ENCODE data around the gene ZSWIM5.

- TF ChIP-seq TAF1 (IDR thresholded peaks at IDR 0.05; ENCODE audit: borderline replicate concordance, insufficient read depth, low read length) (no peak), POLR2AphosphoS5 (IDR thresholded peaks at IDR 0.05; ENCODE audit: low read depth, low read length) (no peak), SIN3A (IDR thresholded peaks at IDR 0.05; ENCODE audit: borderline replicate concordance, insufficient read depth, low read length) (no peak), FOXP2 (optimal IDR thresholded peaks at IDR 0.05; ENCODE audit: borderline replicate concordance, extremely low read depth, extremely low read length, insufficient read depth) (no peak)
- TF ChIP-seq, protein P1, sequence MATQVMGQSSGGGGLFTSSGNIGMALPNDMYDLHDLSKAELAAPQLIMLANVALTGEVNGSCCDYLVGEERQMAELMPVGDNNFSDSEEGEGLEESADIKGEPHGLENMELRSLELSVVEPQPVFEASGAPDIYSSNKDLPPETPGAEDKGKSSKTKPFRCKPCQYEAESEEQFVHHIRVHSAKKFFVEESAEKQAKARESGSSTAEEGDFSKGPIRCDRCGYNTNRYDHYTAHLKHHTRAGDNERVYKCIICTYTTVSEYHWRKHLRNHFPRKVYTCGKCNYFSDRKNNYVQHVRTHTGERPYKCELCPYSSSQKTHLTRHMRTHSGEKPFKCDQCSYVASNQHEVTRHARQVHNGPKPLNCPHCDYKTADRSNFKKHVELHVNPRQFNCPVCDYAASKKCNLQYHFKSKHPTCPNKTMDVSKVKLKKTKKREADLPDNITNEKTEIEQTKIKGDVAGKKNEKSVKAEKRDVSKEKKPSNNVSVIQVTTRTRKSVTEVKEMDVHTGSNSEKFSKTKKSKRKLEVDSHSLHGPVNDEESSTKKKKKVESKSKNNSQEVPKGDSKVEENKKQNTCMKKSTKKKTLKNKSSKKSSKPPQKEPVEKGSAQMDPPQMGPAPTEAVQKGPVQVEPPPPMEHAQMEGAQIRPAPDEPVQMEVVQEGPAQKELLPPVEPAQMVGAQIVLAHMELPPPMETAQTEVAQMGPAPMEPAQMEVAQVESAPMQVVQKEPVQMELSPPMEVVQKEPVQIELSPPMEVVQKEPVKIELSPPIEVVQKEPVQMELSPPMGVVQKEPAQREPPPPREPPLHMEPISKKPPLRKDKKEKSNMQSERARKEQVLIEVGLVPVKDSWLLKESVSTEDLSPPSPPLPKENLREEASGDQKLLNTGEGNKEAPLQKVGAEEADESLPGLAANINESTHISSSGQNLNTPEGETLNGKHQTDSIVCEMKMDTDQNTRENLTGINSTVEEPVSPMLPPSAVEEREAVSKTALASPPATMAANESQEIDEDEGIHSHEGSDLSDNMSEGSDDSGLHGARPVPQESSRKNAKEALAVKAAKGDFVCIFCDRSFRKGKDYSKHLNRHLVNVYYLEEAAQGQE (IDR thresholded peaks at IDR 0.05; ENCODE audit: insufficient read depth in 1 of 2, low read depth in 2 of 2, low read length in 2 of 2): no peak
These were observed 65.0 kb downstream of the ZSWIM5 start for GRCh38 chr1:45141247-45142003.

All from PFSK-1 (cell line).